ENCODE results near the gene TYMP. TPM values are rescaled to one million over a fixed set of nuclear protein-coding genes. Genes with fewer than 3 reads are reported as not detected.
"Not testable (repeated sequence)": the region's sequence is repeated elsewhere in the genome, so short reads cannot be mapped to it uniquely, and the experiment has no call there.

TYMP gene
- total RNA-seq, 1 donor from 2014 or later: 11.8 TPM

- intact Hi-C loops (cut with DNase I): no loop called here
- ATAC-seq (ENCODE audit: poor library complexity) (no peak), DNase-seq (no peak)
Measured at GRCh38 chr22:50528682-50529415, 963 bp downstream of the TYMP start.

- DNase-seq (no peak), ATAC-seq (ENCODE audit: poor library complexity) (no peak)
- intact Hi-C loops (cut with DNase I): no loop called here
Measured at GRCh38 chr22:50527921-50528681, 1.7 kb downstream of the TYMP start.

GRCh38 chr22:50526834-50527801 is 2.7 kb downstream of the TYMP start:
- ATAC-seq (ENCODE audit: poor library complexity) (peak; percentile 2), DNase-seq (peak; percentile 78)
- intact Hi-C loops (cut with DNase I): no loop called here

- ATAC-seq (ENCODE audit: poor library complexity) (peak; percentile 30), DNase-seq (peak; percentile 91)
- intact Hi-C loops (cut with DNase I): no loop called here
Measured at GRCh38 chr22:50526108-50526833, 3.5 kb downstream of the TYMP start.

- intact Hi-C loops (cut with DNase I): no loop called here
- ATAC-seq (ENCODE audit: poor library complexity): peak; percentile 14
- DNase-seq: no peak
Measured at GRCh38 chr22:50525858-50526107, 4.0 kb downstream of the TYMP start.

- ATAC-seq (ENCODE audit: poor library complexity) (peak; percentile 78), DNase-seq (peak; percentile 98)
- intact Hi-C loops (cut with DNase I): no loop called here
Measured at GRCh38 chr22:50525104-50525857, 4.5 kb downstream of the TYMP start, which contains the start of gene SCO2. SCO2 (minus strand) TSS chr22:50525598; CDS start chr22:50524411, 1,187 bp downstream.

GRCh38 chr22:50524676-50525103 is 5.1 kb downstream of the TYMP start:
- intact Hi-C loops (cut with DNase I): no loop called here
- DNase-seq: no peak

GRCh38 chr22:50523806-50524675 is 5.8 kb downstream of the TYMP start:
- DNase-seq: no peak
- intact Hi-C loops (cut with DNase I): no loop called here

More at GRCh38 chr22:50524676-50525103, 5.1 kb downstream of the TYMP start:
- no peak for ATAC-seq (ENCODE audit: poor library complexity)

GRCh38 chr22:50523458-50523805 is 6.4 kb downstream of the TYMP start:
- ATAC-seq (ENCODE audit: poor library complexity) (no peak), DNase-seq (no peak)
- intact Hi-C loops (cut with DNase I): no loop called here

More at GRCh38 chr22:50523806-50524675, 5.8 kb downstream of the TYMP start:
- no peak for ATAC-seq (ENCODE audit: poor library complexity)

GRCh38 chr22:50522806-50523438 is 6.9 kb downstream of the TYMP start:
- DNase-seq: no peak
- intact Hi-C loops (cut with DNase I): no loop called here

GRCh38 chr22:50522208-50522805 is 7.5 kb downstream of the TYMP start:
- ATAC-seq (ENCODE audit: poor library complexity) (no peak), DNase-seq (no peak)
- intact Hi-C loops (cut with DNase I): no loop called here

More at GRCh38 chr22:50522806-50523438, 6.9 kb downstream of the TYMP start:
- ATAC-seq (ENCODE audit: poor library complexity): no peak

GRCh38 chr22:50521710-50522109 is 8.1 kb downstream of the TYMP start:
- ATAC-seq (ENCODE audit: poor library complexity) (no peak), DNase-seq (no peak)
- intact Hi-C loops (cut with DNase I): no loop called here

- ATAC-seq (ENCODE audit: poor library complexity) (no peak), DNase-seq (no peak)
- intact Hi-C loops (cut with DNase I): no loop called here
Measured at GRCh38 chr22:50520826-50521453, 8.9 kb downstream of the TYMP start.

- DNase-seq; intact Hi-C loops (cut with DNase I); ATAC-seq (ENCODE audit: poor library complexity): not testable (repeated sequence)
Measured at GRCh38 chr22:50520184-50520583, 9.6 kb downstream of the TYMP start.

- DNase-seq: no peak
- intact Hi-C loops (cut with DNase I): no loop called here
- no peak for ATAC-seq (ENCODE audit: poor library complexity)
Measured at GRCh38 chr22:50519151-50519550, 10.7 kb downstream of the TYMP start.

- intact Hi-C loops (cut with DNase I): no loop called here
- no peak for ATAC-seq (ENCODE audit: poor library complexity)
- no peak for DNase-seq
Measured at GRCh38 chr22:50518606-50519005, 11.2 kb downstream of the TYMP start.
